NCI-H2107 treated with DMSO at 0.1 percent for 48 hours (cell line): ENCODE data around the gene CD247.
A peak's percentile ranks its signal among the peaks of the same experiment; 100 is the strongest.

Source experiments
- DNase-seq: peaks from one replicate; lab custom pipeline; 2025; ENCODE audit not compliant: unreplicated experiment; lab: John Stamatoyannopoulos, UW

The CD247 gene

GRCh38 chr1:167489571-167490340 lies 28.6 kb downstream of the CD247 start:
- DNase-seq = peak; percentile 59

- DNase-seq = peak; percentile 61
These were observed 29.5 kb downstream of the CD247 start for GRCh38 chr1:167488786-167489185.

- no peak for DNase-seq
These were observed 30.7 kb downstream of the CD247 start for GRCh38 chr1:167487614-167488013.

GRCh38 chr1:167486090-167486824 lies 32.1 kb downstream of the CD247 start:
- no peak for DNase-seq

- DNase-seq = no peak
These were observed 33.4 kb downstream of the CD247 start for GRCh38 chr1:167484726-167485502.

- no peak for DNase-seq
These were observed 34.5 kb downstream of the CD247 start for GRCh38 chr1:167483790-167484189.

- DNase-seq = no peak
These were observed 36.1 kb downstream of the CD247 start for GRCh38 chr1:167482184-167482583.

- DNase-seq = no peak
These were observed 38.9 kb downstream of the CD247 start for GRCh38 chr1:167479331-167479979.

GRCh38 chr1:167477986-167478385 lies 40.3 kb downstream of the CD247 start:
- DNase-seq = no peak

GRCh38 chr1:167476061-167476460 lies 42.3 kb downstream of the CD247 start:
- DNase-seq = no peak

- no peak for DNase-seq
These were observed 44.1 kb downstream of the CD247 start for GRCh38 chr1:167474191-167474641.

GRCh38 chr1:167473761-167474160 lies 44.6 kb downstream of the CD247 start:
- no peak for DNase-seq

- no peak for DNase-seq
These were observed 45.4 kb downstream of the CD247 start for GRCh38 chr1:167472752-167473521.

GRCh38 chr1:167471568-167471967 lies 46.8 kb downstream of the CD247 start:
- no peak for DNase-seq

- no peak for DNase-seq
These were observed 48.9 kb downstream of the CD247 start for GRCh38 chr1:167469280-167469965.

GRCh38 chr1:167467752-167468151 lies 50.6 kb downstream of the CD247 start:
- no peak for DNase-seq

GRCh38 chr1:167467126-167467710 lies 51.1 kb downstream of the CD247 start:
- DNase-seq = no peak

- no peak for DNase-seq
These were observed 52.6 kb downstream of the CD247 start for GRCh38 chr1:167465743-167466142.

- no peak for DNase-seq
These were observed 53.3 kb downstream of the CD247 start for GRCh38 chr1:167465018-167465417.
